Hepatocyte (in vitro differentiated cells): ENCODE measurements around the gene GRIN3B. TPM values are rescaled to one million over a fixed set of nuclear protein-coding genes. Genes with fewer than 3 reads are reported as not detected.
A peak's percentile ranks its signal among the peaks of the same experiment; 100 is the strongest.

Experiments
- DNase-seq: peaks from one replicate; pipeline ENCODE4 v3.0.0-alpha.2; 2016; ENCODE audit warnings: low spot score
- H2AFZ ChIP-seq: fragments of 200-600 bp; sonication (generic); 2 replicates; pipeline ENCODE4 v1.6.0; 2016; ENCODE audit warnings: antibody characterized with exemption, mild to moderate bottlenecking
- H3K27ac ChIP-seq: fragments of 200-600 bp; sonication (generic); 2 replicates; pipeline ENCODE4 v1.5.1; 2016; ENCODE audit warnings: mild to moderate bottlenecking
- H3K27me3 ChIP-seq: fragments of 200-600 bp; sonication (generic); 2 replicates; pipeline ENCODE4 v1.6.1; 2016
- H3K36me3 ChIP-seq: fragments of 200-600 bp; sonication (generic); replicated peaks from 2 replicates; pipeline ENCODE4 v1.5.1; 2016; ENCODE audit warnings: low read depth; ENCODE audit not compliant: insufficient read depth
- H3K4me1 ChIP-seq: fragments of 200-600 bp; sonication (generic); 2 replicates; pipeline ENCODE4 v1.5.1; 2016; ENCODE audit warnings: mild to moderate bottlenecking, moderate library complexity; ENCODE audit not compliant: insufficient read depth
- H3K4me2 ChIP-seq: fragments of 200-600 bp; sonication (generic); 2 replicates; pipeline ENCODE4 v1.6.0; 2016
- H3K4me3 ChIP-seq: fragments of 200-600 bp; sonication (generic); 2 replicates; pipeline ENCODE4 v1.5.1; 2016; ENCODE audit warnings: mild to moderate bottlenecking
- H3K79me2 ChIP-seq: fragments of 200-600 bp; sonication (generic); 2 replicates; pipeline ENCODE4 v1.6.0; 2017; ENCODE audit warnings: mild to moderate bottlenecking
- H3K9me2 ChIP-seq: fragments of 200-600 bp; sonication (generic); replicated peaks from 2 replicates; pipeline ENCODE4 v1.6.0; 2017; ENCODE audit warnings: mild to moderate bottlenecking; ENCODE audit not compliant: insufficient read depth
- H3K9me3 ChIP-seq: fragments of 200-600 bp; sonication (generic); 2 replicates; pipeline ENCODE4 v1.5.1; 2016; ENCODE audit warnings: low read depth, mild to moderate bottlenecking
- H4K20me1 ChIP-seq: fragments of 200-600 bp; sonication (generic); 2 replicates; pipeline ENCODE4 v1.6.0; 2016; ENCODE audit warnings: mild to moderate bottlenecking; ENCODE audit not compliant: insufficient read depth, poor library complexity, severe bottlenecking
- EZH2 ChIP-seq: fragments of 200-600 bp; sonication (generic); IDR thresholded peaks from 2 replicates; pipeline ENCODE4 v1.6.1; 2016; ENCODE audit warnings: antibody characterized with exemption, mild to moderate bottlenecking, borderline replicate concordance
- EZH2phosphoT487 ChIP-seq: fragments of 200-600 bp; sonication (generic); IDR thresholded peaks from one replicate; pipeline ENCODE4 v1.6.1; 2018; ENCODE audit warnings: antibody characterized with exemption, mild to moderate bottlenecking, low read depth, moderate library complexity; ENCODE audit not compliant: unreplicated experiment, severe bottlenecking
- WGBS: methylation state at CpG from one replicate; pipeline ENCODE4 v1.1.6; 2016; ENCODE audit warnings: low lambda C conversion rate; ENCODE audit errors: missing lambda C conversion rate; 5-methylcytosine and 5-hydroxymethylcytosine counted together
- polyA plus RNA-seq: library from polyadenylated mRNA; unstranded; fragments of >200 nt; fragmentation: Nextera tagmentation; extraction: Ambion mirVana; gene quantifications from 2 replicates; pipeline ENCODE4 v1.2.1, GENCODE V29; 2016
- total RNA-seq: library from RNA; depleted of rRNA; stranded (reverse); fragments of >200 nt; gene quantifications from 2 replicates; pipeline ENCODE4 v1.2.3, GENCODE V29; 2014
- TF ChIP-seq, protein P1 (sequence below): fragments of 200-600 bp; sonication (generic); IDR thresholded peaks from 2 replicates; pipeline ENCODE4 v1.5.1; 2016; ENCODE audit warnings: antibody characterized with exemption, mild to moderate bottlenecking; ENCODE audit not compliant: poor library complexity

The GRIN3B gene
- total and polyA plus RNA-seq, 2 experiments from 2014 or later, result 0.30 to 0.48 TPM

DNA sequence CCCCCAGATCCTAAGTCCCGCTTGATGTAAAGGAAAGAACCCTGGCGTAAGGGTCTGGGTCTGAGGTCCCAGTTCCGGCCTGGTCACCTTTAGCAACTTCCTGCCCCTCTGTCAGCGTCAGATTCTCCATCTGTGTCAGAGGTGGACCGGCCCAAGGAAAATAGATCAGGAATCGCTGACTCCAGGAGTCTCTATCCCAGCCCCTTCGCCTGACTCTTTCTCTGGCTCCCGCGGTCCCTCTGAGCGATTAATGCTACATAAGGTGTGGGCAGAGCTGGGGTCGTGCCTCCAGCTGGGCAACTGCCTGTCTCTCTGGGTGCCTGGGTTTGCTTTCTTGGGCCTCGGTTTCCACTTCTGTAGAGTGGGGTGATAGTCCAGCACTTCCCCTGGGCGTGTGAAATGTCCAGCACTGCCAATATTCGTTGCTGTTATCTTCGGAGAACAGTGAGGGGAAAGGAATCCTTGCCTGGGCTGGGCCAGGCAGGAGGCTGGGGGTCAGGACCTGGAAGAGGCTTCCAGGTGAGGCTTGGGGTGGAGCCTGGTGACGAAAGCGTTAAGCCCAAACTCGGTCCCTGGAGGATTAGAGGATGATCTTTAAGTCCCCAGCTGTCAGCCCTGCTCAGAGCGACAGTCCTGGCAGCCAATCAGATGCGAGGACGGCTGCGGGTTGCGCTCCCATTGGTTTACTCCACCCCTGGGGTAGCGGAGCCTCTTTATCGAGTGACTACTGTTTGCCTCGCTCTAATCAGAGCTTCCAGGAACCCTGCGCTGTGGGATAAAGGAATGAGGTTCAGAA, 40.5 kb downstream of the GRIN3B start:
- no peaks in the 10 kb centered on the region for H3K9me2 ChIP-seq
- TF ChIP-seq EZH2 (no peak), EZH2phosphoT487 (no peak)
- TF ChIP-seq, protein P1, sequence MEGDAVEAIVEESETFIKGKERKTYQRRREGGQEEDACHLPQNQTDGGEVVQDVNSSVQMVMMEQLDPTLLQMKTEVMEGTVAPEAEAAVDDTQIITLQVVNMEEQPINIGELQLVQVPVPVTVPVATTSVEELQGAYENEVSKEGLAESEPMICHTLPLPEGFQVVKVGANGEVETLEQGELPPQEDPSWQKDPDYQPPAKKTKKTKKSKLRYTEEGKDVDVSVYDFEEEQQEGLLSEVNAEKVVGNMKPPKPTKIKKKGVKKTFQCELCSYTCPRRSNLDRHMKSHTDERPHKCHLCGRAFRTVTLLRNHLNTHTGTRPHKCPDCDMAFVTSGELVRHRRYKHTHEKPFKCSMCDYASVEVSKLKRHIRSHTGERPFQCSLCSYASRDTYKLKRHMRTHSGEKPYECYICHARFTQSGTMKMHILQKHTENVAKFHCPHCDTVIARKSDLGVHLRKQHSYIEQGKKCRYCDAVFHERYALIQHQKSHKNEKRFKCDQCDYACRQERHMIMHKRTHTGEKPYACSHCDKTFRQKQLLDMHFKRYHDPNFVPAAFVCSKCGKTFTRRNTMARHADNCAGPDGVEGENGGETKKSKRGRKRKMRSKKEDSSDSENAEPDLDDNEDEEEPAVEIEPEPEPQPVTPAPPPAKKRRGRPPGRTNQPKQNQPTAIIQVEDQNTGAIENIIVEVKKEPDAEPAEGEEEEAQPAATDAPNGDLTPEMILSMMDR, result no peak
- peaks cover 8% of the 10 kb centered on the region for H3K4me1 ChIP-seq
- no peaks in the 10 kb centered on the region for H3K36me3 ChIP-seq
- no peaks in the 10 kb centered on the region for H3K9me3 ChIP-seq
- 3% methylated on average over 27 of the region's 27 CpGs for WGBS
- H3K79me2 ChIP-seq, result no peaks in the 10 kb centered on the region
- H3K27ac ChIP-seq, result no peak overlapping the region
- peak; percentile 90 for DNase-seq
- no peaks in the 10 kb centered on the region for H4K20me1 ChIP-seq
- H3K4me3 ChIP-seq, result peak overlapping the region; percentile 15
- peak overlapping the region; percentile 4 for H2AFZ ChIP-seq
- H3K4me2 ChIP-seq, result peak overlapping the region; percentile 84
- no peaks in the 10 kb centered on the region for H3K27me3 ChIP-seq

DNA sequence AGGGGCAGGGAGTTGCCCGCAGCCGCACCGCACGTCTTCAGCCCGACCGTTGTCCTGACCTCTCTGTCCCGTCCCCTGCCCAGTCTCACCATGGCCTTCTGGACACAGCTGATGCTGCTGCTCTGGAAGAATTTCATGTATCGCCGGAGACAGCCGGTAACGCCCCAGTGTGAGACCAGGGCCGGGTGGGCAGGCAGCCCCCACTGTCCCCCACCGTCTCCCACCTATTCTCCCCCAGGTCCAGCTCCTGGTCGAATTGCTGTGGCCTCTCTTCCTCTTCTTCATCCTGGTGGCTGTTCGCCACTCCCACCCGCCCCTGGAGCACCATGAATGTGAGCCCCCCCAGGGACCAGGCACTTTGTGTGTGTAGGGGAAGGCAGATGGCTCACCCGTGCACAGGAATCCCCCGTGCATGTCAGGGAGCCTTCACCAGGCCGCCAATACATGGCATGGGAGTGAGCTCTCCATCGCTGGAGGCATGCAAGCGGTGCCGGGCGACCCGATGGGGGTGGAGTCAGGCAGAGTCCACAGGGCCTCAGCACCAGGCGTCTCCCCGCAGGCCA, 41.1 kb downstream of the GRIN3B start:
- Histone ChIP-seq H3K4me3 (no peak overlapping the region), H3K9me3 (no peaks in the 10 kb centered on the region), H3K4me2 (peak overlapping the region; percentile 84), H3K27me3 (no peaks in the 10 kb centered on the region), H3K79me2 (no peaks in the 10 kb centered on the region), H4K20me1 (no peaks in the 10 kb centered on the region), H3K36me3 (no peaks in the 10 kb centered on the region), H3K9me2 (no peaks in the 10 kb centered on the region), H2AFZ (no peak overlapping the region), H3K4me1 (peaks cover 8% of the 10 kb centered on the region), H3K27ac (no peak overlapping the region)
- no peak for TF ChIP-seq EZH2phosphoT487
- TF ChIP-seq EZH2, result no peak
- TF ChIP-seq, protein P1, result no peak
- 47% methylated on average over 21 of the region's 26 CpGs for WGBS
- no peak for DNase-seq

GRCh38 chr19:1041835-1042685, 41.8 kb downstream of the GRIN3B start:
- H3K9me2 ChIP-seq, result no peaks in the 10 kb centered on the region
- H3K9me3 ChIP-seq, result no peaks in the 10 kb centered on the region
- H4K20me1 ChIP-seq, result no peaks in the 10 kb centered on the region
- H3K27me3 ChIP-seq, result no peaks in the 10 kb centered on the region
- no peak overlapping the region for H2AFZ ChIP-seq
- peaks cover 8% of the 10 kb centered on the region for H3K4me1 ChIP-seq
- H3K27ac ChIP-seq, result no peak overlapping the region
- WGBS, result 89% methylated on average over 37 of the region's 43 CpGs
- H3K4me2 ChIP-seq, result no peak overlapping the region
- no peaks in the 10 kb centered on the region for H3K79me2 ChIP-seq
- no peak for DNase-seq
- no peak for TF ChIP-seq EZH2
- no peak for TF ChIP-seq EZH2phosphoT487
- TF ChIP-seq, protein P1, result no peak
- no peaks in the 10 kb centered on the region for H3K36me3 ChIP-seq
- no peak overlapping the region for H3K4me3 ChIP-seq
